ENCODE results near the gene HBG1. TPM values are rescaled to one million over a fixed set of nuclear protein-coding genes. Genes with fewer than 3 reads are reported as not detected.
"Not testable (repeated sequence)": the region's sequence is repeated elsewhere in the genome, so short reads cannot be mapped to it uniquely, and the experiment has no call there.

HBG1 gene
- total RNA-seq = not detected

DNA sequence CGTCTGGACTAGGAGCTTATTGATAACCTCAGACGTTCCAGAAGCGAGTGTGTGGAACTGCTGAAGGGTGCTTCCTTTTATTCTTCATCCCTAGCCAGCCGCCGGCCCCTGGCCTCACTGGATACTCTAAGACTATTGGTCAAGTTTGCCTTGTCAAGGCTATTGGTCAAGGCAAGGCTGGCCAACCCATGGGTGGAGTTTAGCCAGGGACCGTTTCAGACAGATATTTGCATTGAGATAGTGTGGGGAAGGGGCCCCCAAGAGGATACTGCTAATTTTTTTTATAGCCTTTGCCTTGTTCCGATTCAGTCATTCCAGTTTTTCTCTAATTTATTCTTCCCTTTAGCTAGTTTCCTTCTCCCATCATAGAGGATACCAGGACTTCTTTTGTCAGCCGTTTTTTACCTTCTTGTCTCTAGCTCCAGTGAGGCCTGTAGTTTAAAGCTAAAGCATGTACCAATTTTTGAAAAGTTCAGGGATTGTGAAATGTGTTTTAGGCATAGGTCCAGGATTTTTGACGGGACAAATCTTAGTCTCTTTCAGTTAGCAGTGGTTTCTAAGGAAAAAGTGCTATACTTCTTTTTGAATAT is at the start of gene HBG1:
TSS of gene HBG1 (minus strand) at position 51 of the 590 bp plus-strand sequence. CDS start 53 bp downstream, outside the sequence.
- not testable (repeated sequence) for H3K9me3 ChIP-seq

DNA sequence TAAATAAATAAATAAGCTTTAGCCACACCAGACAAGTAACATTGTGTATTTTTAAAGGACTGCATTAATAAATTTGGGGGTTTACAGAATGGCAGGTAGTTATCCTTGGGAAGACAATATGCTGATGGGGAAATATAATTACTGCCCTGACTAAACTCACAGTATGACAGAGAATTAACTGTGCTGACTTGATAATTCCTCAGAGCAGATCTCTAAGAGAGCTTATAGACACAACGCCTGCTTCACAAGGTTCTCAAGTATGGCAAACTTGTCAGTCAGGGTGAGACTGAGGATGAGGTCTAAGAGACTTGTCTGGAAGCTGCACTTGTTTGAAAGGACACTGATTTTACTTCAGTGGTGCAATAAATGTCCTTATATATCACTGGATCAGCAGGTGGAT is 48.8 kb upstream of the HBG1 start:
- TF ChIP-seq, protein P1, sequence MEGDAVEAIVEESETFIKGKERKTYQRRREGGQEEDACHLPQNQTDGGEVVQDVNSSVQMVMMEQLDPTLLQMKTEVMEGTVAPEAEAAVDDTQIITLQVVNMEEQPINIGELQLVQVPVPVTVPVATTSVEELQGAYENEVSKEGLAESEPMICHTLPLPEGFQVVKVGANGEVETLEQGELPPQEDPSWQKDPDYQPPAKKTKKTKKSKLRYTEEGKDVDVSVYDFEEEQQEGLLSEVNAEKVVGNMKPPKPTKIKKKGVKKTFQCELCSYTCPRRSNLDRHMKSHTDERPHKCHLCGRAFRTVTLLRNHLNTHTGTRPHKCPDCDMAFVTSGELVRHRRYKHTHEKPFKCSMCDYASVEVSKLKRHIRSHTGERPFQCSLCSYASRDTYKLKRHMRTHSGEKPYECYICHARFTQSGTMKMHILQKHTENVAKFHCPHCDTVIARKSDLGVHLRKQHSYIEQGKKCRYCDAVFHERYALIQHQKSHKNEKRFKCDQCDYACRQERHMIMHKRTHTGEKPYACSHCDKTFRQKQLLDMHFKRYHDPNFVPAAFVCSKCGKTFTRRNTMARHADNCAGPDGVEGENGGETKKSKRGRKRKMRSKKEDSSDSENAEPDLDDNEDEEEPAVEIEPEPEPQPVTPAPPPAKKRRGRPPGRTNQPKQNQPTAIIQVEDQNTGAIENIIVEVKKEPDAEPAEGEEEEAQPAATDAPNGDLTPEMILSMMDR (IDR thresholded peaks at IDR 0.05) = no peak
- TF ChIP-seq POLR2A (IDR thresholded peaks at IDR 0.05) = no peak
- H3K27me3 ChIP-seq = no peaks in the 10 kb centered on the region
- DNase-seq = no peak
- H3K36me3 ChIP-seq = no peaks in the 10 kb centered on the region
- H3K4me1 ChIP-seq = no peaks in the 10 kb centered on the region
- H3K9me3 ChIP-seq = no peaks in the 10 kb centered on the region
- no peak overlapping the region for H3K27ac ChIP-seq
- no peak overlapping the region for H3K4me3 ChIP-seq

More for the DNA sequence above, at the start of gene HBG1:
- not testable (repeated sequence) for H3K4me1 ChIP-seq, H3K4me3 ChIP-seq, H3K27me3 ChIP-seq, DNase-seq, H3K27ac ChIP-seq, H3K36me3 ChIP-seq

- no peaks in the 10 kb centered on the region for H3K9me3 ChIP-seq
- no peak overlapping the region for H3K27ac ChIP-seq
- no peaks in the 10 kb centered on the region for H3K4me1 ChIP-seq
- no peaks in the 10 kb centered on the region for H3K27me3 ChIP-seq
- H3K36me3 ChIP-seq = no peaks in the 10 kb centered on the region
- no peak overlapping the region for H3K4me3 ChIP-seq
- no peak for DNase-seq
- TF ChIP-seq POLR2A (IDR thresholded peaks at IDR 0.05) = no peak
- TF ChIP-seq, protein P1 (IDR thresholded peaks at IDR 0.05) = no peak
Measured at GRCh38 chr11:5297721-5298323, 48.2 kb upstream of the HBG1 start.

GRCh38 chr11:5294342-5294995 is 44.8 kb upstream of the HBG1 start:
- H3K36me3 ChIP-seq, H3K27ac ChIP-seq, DNase-seq, H3K4me1 ChIP-seq, H3K4me3 ChIP-seq, H3K9me3 ChIP-seq, H3K27me3 ChIP-seq: not testable (repeated sequence)

DNA sequence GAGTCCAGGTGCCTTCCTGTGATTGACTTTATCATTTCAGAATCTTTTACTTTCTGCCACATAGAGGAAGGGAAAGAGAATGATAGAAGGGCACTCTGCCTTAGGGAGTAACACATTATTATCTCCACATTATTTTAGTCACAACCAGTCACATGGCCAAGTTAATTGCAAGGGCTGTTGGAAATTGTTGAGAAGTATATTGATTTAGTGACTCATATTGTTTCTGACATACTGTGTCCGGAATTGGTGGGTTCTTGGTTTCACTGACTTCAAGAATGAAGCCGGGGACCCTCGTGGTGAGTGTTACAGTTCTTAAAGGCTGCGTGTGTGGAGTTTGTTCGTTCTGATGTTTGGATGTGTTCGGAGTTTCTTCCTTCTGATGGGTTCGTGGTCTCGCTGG is 43.4 kb upstream of the HBG1 start:
- H3K27ac ChIP-seq = no peak overlapping the region
- no peaks in the 10 kb centered on the region for H3K36me3 ChIP-seq
- TF ChIP-seq POLR2A (IDR thresholded peaks at IDR 0.05) = no peak
- TF ChIP-seq, protein P1 (IDR thresholded peaks at IDR 0.05) = no peak
- no peaks in the 10 kb centered on the region for H3K27me3 ChIP-seq
- no peak overlapping the region for H3K4me3 ChIP-seq
- DNase-seq = no peak
- H3K9me3 ChIP-seq = no peaks in the 10 kb centered on the region
- H3K4me1 ChIP-seq = no peaks in the 10 kb centered on the region

DNA sequence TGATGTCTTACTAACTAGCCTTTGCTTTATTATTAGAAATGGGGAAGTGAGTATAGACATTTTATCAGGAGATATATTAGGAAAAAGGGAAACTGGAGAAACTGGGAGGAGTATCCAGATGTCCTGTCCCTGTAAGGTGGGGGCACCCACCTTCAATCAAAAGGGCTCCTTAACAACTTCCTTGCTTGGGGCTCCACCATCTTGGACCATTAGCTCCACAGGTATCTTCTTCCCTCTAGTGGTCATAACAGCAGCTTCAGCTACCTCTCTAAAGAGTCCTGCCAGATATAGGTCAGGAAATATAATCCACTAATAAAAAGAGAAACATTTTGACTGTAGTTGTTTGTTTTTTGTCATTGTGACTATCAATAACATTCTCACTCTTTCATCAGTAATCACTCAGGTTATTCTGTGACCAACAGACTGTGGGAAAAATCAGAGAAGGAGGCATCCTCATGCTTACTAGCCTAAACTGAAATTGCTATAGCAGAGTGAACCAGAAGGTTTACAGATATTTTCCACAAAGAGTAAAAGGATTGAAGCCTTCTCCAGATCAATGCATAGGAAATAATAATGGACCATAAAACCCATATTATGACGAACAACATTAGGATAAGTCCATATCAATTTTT is 41.7 kb upstream of the HBG1 start:
- Histone ChIP-seq H3K27ac (no peak overlapping the region), H3K4me3 (no peak overlapping the region), H3K4me1 (no peaks in the 10 kb centered on the region), H3K36me3 (no peaks in the 10 kb centered on the region), H3K9me3 (no peaks in the 10 kb centered on the region), H3K27me3 (no peaks in the 10 kb centered on the region)
- DNase-seq = no peak
- TF ChIP-seq, protein P1 (IDR thresholded peaks at IDR 0.05) = peak in 1 of 6 experiments; percentile 14
- no peak for TF ChIP-seq POLR2A (IDR thresholded peaks at IDR 0.05)
